ENCODE measurements around the gene KCNMA1.

GRCh38 chr10:77188000-77188395, 449.6 kb downstream of the KCNMA1 start:
- TF ChIP-seq CTCF (IDR thresholded peaks at IDR 0.05 in 2 of 3, conservative IDR thresholded peaks at IDR 0.05 in 1 of 3; ENCODE audit: borderline replicate concordance in 1 of 3, insufficient read depth in 1 of 3, low read depth in 2 of 3, low read length in 2 of 3) (no peak), ZBTB33 (IDR thresholded peaks at IDR 0.05; ENCODE audit: extremely low read depth, insufficient replicate concordance, low read length) (no peak), MAX (IDR thresholded peaks at IDR 0.05) (no peak), SIN3A (IDR thresholded peaks at IDR 0.05; ENCODE audit: low read depth) (no peak), EZH2 (IDR thresholded peaks at IDR 0.05) (no peak), POLR2AphosphoS5 (IDR thresholded peaks at IDR 0.05; ENCODE audit: low read depth, low read length) (no peak), ZFX (IDR thresholded peaks at IDR 0.05) (no peak), POLR2A (IDR thresholded peaks at IDR 0.05; ENCODE audit: borderline replicate concordance, extremely low read depth, insufficient read depth, insufficient read length) (no peak), JUND (IDR thresholded peaks at IDR 0.05) (no peak), EZH2phosphoT487 (IDR thresholded peaks at IDR 0.05; ENCODE audit: borderline replicate concordance) (no peak)

All from HCT116 (cell line).